Amygdala (tissue), 56 donors: ENCODE results near the gene DHCR7.

ENCODE experiments used
- DNase-seq, 56 donors: peaks; one replicate each; lab custom pipeline; 2025; lab: John Stamatoyannopoulos, UW

DHCR7 gene

DNA sequence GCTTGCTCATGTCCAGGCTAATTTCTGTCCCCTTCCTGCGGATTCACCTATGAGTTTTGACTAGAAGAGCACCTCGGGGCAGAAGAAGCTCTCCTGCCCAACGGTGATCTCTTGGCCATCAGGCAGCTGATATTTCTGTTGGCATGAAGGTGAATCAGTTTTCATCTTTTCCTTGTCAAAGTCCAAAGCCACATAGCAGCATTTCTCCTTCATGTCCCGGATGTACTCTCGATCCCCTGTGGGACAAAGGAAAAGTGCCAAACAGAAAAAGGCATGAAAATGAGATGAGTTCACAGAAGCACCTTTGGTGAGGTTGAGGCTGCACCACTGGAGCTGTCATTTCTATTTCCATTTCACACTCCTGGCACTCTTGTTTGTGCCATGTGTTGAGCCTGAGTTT lies 56.8 kb downstream of the DHCR7 start:
- DNase-seq: no peak

DNA sequence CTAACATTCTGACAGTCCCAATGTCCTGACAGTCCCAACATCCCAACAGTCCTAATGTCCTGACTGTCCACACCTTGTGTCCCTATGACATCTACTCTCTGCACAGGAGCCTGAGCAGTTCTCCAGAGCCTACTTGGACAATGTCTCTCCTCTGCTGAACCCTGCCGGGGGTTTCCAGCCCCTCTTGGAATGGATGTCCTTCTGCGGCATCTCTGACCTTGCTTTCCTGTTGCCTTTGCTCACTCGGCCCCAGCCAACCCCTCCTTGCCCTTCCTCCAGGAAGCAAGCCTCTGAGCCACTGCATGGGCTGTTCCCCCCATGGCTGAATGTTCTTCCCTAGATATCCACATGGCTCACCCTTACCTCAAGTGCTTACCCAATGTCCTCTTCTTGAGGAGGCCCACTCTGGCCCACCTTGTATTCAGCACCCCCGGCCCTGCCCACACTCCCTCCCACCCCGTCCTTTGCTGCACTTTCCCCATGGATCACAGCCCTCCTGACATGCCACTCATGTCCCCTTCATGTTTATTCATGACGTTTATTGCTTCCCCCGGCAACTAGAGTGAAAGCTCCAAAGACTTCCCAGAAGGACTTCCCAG lies 59.5 kb downstream of the DHCR7 start:
- DNase-seq: no peak

DNA sequence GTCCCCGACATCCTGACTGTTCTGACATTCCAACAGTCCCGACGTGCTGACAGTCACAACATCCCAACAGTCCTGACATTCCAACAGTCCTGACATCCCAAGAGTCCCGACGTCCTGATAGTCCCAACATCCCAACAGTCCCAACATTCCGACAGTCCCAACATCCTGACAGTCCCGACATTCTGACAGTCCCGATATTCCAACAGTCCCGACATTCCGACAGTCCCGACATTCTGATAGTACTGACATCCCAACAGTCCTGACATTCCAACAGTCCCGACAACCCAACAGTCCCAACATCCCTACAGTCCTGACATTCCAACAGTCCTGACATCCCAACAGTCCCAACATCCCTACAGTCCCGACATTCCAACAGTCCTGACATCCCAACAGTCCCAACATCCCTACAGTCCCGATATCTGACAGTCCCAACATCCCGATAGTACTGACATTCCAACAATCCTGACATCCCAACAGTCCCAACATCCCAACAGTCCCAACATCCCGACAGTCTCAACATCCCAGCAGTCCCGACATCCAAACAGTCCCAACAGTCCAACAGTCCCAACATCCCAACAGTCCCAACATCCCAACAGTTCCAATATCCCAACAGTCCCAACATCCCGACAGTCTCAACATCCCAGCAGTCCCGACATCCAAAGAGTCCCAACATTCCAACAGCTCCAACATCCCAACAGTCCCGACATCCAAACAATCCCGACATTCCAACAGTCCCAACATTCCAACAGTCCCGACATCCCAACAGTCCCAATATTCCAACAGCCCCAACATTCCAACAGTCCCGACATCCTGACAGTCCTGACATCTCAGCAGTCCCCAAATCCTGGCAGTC lies 60.2 kb downstream of the DHCR7 start:
- DNase-seq: no peak

DNA sequence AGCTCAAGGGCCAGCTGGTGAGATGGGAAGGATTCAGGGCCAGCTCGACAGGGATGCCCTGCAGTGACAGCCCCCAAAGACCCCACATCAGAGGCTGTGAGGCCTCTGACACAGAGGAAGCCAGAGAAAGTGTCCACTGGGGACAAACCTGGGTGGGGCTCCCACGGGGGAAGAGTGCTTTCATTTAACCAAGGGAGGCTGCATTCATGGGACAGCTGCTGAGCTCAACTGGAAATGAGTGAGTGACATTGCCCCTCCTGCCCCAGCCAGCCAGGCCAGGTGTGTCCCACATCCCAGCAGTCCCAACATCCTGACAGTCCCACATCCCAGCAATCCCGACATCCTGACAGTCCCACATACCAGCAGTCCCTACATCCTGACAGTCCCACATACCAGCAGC lies 61.0 kb downstream of the DHCR7 start:
- DNase-seq: no peak

DNA sequence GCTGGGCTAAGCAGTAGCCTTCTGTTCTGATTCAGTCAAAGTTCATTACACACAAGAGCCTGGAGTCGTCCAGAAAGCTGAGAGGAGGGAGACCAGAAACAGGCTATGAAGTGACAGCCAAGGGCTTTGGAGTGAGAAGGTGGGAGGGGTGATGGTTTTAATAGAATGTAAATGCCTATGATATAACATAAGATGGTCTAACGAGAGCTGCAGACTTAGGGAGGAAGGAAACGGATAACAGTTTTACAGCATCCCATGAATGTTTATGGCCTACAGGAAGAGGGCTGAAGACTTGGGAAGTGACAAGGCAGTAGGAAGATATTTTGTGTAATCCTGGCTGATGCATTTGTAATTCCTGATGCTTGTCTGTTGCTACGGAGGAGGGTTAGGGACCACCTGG lies 62.0 kb downstream of the DHCR7 start:
- DNase-seq: no peak

DNA sequence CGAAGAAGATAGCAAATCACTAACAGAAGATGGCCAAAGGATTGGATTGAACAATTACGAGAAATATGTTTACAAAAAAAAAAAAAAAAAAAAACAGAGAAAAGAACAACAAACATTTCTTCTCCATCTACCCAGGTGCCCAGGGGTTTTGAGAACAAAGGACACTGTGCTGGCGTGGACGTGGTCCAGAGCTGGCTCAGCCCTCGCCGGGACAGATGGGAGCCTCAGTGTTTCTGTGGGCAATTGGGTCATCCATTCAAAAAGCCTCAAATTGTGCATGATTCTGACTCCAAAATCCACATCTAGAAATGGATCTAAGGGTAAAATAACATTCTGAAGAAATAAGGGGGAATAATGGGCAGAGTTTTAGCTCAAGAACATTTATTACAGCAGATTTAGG lies 63.1 kb downstream of the DHCR7 start:
- peak in 26 of 56 donors; percentile 6 to 73 (median 35) for DNase-seq

DNA sequence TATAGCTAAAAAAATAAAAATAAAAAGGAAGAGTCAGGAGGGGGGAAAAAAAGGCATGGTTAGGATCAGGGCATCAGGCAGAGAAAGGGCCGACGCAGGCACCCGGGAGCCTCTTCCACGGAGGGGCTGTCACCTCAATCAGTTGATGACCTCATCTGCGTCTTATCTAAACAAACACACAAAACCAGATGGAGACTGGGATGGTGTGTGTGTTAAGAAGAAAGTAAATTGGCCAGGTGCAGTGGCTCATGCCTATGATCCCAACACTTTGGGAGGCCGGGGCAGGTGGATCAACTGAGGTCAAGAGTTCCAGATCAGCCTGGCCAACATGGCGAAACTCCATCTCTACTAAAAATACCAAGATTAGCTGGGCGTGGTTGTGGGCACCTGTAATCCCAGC lies 63.6 kb downstream of the DHCR7 start:
- no peak for DNase-seq
